ENCODE data around the gene AK9. TPM values are rescaled to one million over a fixed set of nuclear protein-coding genes. Genes with fewer than 3 reads are reported as not detected.
A peak's percentile ranks its signal among the peaks of the same experiment; 100 is the strongest.

Gene AK9
- total RNA-seq, 1 donor from 2014 or later, result 13.8 TPM

DNA sequence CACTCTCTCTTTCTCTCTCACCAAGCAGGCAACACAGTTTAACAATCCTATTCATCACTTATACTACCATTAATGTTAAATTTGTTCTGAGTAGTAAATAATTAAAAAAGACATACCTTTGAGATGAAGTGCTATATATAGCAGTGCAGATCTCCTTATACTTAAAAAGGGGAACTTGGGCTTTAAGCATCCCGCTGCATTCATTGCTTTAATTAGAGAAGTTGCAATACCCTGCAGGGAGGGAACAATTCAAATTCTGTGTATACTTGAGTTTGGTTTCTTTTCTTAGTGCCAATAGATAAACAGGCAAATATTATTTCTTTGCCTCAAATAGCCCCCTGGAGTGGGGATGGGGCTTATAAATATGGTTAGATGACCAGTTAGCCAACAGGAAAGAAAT lies 197.1 kb downstream of the AK9 start:
- intact Hi-C loops (cut with DNase I), result no loop called here
- DNase-seq (ENCODE audit: low spot score) (no peak), ATAC-seq (no peak)

DNA sequence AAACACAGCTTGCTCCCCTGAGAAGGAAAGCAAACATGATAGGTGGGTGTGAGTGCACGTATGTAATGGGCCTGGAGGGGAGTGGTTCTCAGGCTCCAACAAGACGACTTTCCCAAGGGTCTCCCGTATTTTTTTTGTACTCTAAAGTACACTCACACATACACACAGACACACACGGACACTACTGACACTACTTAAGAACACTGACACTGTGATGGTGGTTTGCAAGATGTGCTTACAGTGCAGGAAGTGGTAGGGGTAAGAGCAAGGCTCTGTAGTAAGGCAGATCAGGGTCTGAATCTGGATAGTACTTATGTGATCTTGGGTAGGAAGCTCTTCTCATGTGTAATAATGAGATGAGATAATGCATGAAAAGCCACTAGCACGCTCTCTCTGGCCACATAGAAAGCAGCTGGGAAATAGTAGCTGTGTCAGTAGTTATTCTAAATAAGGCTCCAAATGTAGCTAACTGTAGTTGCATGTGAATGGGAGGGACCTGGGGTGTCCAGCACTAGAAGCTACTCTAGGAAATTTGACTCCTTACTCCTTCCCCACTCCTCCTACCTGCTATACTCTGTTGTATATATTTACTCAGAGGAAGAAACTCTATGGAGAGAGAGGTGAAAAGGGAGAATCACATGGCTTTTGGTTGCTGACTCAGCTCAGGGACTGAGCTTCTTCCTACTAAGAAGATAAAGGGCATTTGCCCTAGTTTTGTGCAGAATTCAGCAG lies 199.6 kb downstream of the AK9 start:
- DNase-seq (ENCODE audit: low spot score) (no peak), ATAC-seq (peak; percentile 50)
- intact Hi-C loops (cut with DNase I), result no loop called here

DNA sequence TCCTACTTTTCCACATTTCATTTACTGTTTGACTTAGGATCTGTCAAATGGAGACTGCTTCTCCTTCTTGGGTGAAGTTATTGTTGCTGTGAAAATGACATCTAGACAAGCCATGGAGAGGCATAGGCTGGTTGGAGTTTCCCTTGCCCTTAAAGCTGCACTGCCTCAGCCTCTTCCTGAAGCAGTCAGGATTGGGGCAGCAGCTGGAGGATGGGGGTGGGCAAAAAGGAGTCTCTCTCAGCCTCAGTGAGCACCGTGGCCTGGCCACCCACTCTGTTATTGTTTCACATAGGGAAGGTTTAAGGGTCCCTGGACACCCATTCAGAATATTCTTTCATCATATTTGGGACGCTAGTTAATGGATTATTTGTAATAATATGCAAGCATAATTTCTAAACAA lies 200.3 kb downstream of the AK9 start:
- DNase-seq (ENCODE audit: low spot score) (no peak), ATAC-seq (peak; percentile 35)
- intact Hi-C loops (cut with DNase I), result no loop called here

DNA sequence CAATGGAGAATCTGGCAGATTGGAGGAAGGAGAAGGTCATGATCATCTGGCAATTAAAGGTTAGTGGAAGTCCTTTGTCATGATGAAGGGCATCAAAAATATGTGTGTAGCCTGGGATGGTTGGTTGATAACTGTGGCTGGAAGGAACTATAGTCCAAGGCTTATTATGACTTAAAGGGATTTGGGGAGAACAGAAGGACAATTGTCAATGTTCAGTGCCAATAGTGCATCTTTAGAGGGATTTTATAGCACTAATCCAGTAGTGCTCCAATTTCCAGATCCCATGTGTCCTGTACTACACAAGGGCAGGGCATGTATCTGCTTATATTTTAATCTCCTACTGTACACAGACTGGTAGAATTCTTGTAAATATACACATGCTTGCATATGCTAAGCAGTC lies 203.0 kb downstream of the AK9 start:
- ATAC-seq, result no peak
- intact Hi-C loops (cut with DNase I), result no loop called here
- no peak for DNase-seq (ENCODE audit: low spot score)

DNA sequence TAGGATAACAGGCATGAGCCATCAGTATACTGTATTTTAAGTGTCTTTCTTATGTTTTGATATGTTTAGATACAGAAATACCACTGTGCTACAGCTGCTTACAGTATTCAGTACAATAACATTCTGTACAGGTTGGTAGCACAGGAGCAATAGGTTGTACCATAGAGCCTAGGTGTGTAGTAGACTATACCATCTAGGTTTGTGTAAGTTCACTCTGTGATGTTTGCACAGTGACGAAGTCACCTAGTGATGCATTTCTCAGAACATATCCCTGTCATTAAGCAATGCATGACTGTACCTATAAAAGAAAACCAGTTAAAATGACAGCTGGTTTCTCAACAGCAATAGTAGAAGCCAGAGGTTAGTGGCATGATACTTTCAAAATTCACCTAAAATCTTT lies 204.9 kb downstream of the AK9 start:
- no peak for DNase-seq (ENCODE audit: low spot score)
- intact Hi-C loops (cut with DNase I), result no loop called here
- no peak for ATAC-seq

DNA sequence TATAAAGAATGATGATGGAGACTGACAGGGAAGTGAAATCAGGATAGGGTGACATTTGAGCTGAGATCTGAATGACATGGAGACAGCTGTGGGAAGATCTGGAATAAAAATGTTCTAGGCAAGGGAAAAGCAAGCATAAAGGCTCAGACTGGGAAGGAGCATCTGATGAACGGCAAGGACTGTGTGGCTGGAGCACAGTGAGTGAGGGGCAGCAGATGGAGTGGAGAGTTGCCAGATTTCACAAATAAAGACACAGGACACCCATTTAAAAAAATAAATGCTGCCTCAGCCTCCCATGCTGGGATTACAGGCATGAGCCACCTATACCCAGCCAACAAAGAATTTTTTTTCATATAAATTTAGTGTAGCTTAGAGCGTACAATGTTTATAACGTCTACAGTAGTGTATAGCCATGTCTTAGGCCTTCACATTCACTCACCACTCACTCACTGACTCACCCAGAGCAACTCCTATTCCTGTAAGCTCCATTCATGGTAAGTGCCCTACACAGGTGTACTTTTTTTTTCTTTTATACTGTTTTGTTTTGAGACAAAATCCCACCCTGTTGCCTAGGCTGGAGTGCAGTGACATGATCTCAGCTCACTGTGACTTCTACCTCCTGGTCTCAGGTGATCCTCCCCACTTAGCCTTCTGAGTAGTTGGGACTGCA lies 205.6 kb downstream of the AK9 start:
- ATAC-seq (no peak), DNase-seq (ENCODE audit: low spot score) (no peak)
- intact Hi-C loops (cut with DNase I), result no loop called here

DNA sequence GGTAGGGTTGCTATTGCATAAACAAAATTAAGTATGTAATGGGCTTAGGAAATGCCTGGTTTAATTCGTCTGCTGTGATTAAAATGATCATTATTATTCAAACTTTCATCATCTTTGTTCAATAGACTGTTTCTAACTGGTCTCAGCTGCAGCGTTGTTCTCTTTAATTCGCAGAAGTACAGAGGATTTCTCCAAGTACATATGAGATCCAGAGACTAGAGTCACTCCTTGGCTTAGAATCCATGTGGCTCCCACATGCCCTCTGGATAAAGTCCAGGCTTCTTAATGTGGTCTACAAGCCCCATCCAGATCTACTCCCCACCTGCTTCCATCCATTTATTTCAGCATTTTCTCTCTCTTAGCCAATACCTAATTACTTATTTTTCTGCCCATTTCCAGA lies 206.9 kb downstream of the AK9 start:
- DNase-seq (ENCODE audit: low spot score), result no peak
- intact Hi-C loops (cut with DNase I), result no loop called here
- ATAC-seq, result peak; percentile 48

DNA sequence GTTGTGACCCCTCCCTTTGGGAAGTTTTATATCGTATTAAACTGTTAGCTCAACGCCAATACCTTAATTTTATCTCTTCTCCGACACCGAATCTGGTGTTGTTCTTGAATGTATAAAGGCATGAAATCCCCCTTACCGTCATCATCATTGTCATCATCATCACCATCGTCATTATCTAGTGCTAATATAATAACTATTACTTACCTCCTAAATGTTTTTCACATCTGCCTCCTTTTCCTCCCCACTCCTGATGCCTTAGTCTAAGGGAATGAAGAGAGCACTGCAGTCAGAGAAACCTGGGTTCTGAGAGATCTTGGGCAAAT lies 207.3 kb downstream of the AK9 start:
- ATAC-seq (peak; percentile 21), DNase-seq (ENCODE audit: low spot score) (no peak)
- intact Hi-C loops (cut with DNase I), result no loop called here

DNA sequence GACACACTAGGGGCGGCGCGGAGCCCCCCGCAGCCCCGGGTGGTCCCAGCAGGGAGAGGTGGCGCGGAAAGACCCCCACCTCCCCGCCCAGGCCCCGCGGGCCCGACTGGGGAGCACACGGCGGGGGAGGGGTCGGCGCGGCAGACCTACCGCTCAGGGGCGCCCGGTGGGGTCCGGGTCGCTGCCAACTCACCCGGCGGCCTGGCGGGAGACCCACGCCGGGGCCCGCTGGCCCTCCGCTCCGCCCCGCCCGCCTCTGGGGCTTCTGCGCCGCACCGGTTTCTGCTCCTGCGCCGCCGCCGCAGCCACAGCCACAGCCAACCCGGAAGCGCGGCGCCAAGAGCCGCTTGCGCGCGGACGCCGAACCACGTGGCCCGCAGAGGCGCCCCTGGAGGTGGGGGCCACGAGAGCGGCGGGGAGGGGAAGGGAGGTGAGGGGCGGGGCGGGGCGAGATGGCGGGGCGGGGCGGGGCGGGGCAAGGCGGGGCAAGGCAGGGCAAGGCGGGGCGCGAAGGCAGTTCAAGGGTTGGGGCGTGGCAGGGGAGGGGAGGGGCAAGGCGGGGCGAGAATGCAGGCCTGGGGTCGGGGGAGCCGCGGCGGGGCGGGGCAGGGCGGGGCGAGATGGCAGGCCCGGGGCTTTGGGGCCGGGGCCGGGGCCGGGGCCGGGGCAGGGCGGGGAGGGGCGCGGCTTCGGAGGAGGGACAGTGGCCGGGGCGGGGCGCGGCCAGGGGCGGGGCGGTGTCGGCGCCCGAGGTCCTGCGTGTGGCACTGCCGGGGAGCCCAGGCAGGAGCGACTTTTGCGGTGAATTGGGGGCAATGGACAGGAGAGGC lies 207.9 kb downstream of the AK9 start, which contains the start of gene ZBTB24:
ZBTB24 (minus strand) TSS at position 315 of the 830 bp plus-strand sequence. CDS start 1,193 bp downstream, outside the sequence.
- intact Hi-C loops (cut with DNase I), result no loop called here
- DNase-seq (ENCODE audit: low spot score) (peak; percentile 92), ATAC-seq (peak; percentile 95)

DNA sequence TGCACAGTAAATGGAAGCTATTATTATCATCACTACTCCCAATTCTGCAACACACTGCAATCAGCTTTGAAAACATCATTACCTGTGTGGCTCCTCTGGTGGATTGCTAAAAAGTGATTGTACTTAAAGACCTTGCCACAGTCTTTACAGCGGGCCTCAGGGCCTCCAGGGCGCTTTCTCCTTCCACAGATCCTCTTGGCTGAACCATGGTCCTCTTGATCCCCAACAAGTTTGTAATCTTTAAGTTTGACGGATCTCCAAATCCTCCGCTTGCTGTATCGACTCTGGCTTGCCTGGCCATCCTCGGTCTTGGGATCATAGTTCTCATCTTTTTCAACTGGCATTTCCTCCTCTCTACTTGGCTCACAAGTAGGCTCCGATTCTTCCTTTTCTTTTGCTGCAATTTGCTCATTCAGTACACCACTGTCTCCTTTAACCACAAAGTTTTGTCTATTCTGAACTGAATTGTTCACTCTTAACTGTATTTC lies 210.0 kb downstream of the AK9 start:
- intact Hi-C loops (cut with DNase I), result no loop called here
- DNase-seq (ENCODE audit: low spot score) (no peak), ATAC-seq (no peak)

DNA sequence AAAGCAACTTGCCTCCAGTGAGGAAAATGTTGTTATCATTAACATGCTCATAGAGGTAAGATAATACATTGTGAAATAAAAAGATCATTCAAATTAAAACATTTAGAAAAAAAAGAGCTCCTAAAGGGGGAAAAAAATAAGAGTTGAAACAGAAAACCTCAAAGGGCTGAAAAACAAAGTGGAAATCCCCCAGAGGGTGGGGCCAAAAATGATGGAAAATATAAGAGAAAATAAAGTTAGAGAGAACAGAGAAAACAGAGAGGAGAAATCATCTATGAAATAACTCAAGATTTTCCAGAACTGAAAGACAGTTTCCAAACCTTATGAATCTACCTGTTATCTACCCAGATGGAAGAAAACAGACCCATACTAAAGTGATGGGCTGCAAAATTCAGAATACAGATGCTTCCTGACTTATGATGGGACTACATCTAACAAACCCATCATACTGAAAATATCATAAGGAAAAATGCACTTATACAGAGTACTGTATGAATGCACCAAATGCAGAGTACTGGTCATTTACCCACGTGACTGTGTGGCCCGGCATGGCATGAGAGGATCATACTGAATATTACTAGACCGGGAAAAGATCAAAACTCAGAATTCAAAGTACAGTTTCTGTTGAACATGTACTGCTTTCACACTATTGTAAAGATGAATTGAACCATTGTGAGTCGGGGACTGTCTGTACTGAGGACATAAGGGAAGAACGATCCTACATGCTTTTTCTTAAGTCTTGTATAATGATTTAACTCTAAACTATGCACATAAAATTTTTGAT lies 212.0 kb downstream of the AK9 start:
- DNase-seq (ENCODE audit: low spot score) (no peak), ATAC-seq (no peak)
- intact Hi-C loops (cut with DNase I), result no loop called here

DNA sequence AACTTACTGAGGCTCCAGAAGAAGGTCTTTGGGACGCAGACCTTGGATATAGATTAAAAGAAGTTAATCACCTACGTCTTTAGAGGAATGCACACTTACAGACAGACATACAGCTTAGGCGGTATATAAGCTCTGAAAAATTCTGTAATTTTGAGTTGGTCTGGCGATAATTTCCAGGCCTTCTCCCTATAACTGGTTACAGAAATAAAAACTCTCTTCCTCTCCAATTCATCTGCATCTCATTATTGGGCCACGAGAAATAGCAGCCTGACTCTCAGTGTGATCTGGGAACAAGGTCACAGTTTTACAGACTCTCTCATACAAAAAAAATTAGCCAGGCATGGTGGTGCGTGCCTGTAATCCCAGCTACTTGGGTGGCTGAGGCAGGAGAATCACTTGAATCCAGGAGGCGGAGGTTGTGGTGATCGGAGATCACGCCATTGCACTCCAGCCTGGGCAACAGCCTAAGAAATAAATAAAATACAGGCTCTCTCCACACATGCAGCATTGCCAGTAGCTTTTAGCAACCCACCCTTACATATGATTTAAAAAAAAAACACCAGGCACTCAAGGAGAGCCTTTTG lies 212.7 kb downstream of the AK9 start:
- ATAC-seq (no peak), DNase-seq (ENCODE audit: low spot score) (no peak)
- intact Hi-C loops (cut with DNase I), result no loop called here

DNA sequence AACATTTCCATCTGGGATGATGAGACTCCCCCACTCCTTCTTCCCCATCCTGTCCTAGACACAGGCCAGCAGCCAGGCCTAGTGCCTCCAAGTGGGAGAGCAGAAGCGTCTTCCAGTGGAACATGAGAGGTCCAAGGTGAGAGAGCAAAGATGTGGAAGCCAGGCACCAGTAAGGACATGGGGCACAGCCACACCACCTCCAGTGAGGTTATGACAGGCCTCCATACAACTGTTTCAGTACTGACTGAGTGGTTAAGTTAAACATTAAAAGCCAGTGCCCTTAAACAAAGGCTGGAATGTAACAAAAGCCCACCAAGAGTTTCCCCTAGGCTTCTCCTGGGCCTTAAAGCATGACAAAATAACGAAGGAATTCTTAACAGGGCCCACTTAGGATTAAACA lies 213.3 kb downstream of the AK9 start:
- no peak for ATAC-seq
- no peak for DNase-seq (ENCODE audit: low spot score)

DNA sequence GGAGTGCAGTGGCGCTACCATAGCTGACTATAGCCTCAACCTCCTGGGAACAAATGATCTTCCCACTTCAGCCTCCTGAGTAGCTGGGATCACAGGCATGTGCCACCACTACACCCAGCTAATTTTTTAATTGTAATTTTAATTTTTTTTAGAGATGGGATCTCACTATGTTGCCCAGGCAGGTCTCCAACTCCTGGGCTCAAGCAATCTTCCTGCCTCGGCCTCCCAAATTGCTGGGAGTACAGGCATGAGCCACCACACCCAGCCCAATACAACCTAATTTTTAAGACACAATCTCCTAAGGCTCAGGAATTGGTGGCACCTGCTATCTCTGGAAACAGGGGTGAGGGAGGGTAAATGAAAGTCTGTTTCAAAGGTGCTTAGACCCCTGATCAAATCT lies 213.8 kb downstream of the AK9 start:
- ATAC-seq (no peak), DNase-seq (ENCODE audit: low spot score) (no peak)
- intact Hi-C loops (cut with DNase I), result no loop called here

More for the DNA sequence above, 213.3 kb downstream of the AK9 start:
- intact Hi-C loops (cut with DNase I), result no loop called here

DNA sequence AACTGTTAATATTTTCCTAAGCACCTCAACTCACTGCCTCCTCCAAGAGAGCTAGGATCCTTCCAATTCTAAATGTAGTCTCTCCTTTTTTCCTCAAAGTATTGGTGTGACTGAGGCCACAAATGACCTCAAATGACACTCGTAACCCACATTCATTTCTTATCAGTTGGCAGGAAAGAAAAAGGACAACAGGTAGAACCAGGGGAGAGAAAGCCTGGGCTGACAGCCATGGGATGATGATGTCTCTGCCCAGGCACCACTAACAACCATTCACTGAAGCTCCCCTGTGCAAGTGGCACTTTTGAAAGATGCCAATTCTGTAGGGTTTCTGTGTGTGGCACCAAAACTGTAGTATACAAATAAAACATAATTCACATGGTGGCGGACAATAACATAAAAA lies 215.4 kb downstream of the AK9 start:
- no peak for ATAC-seq
- DNase-seq (ENCODE audit: low spot score), result no peak
- intact Hi-C loops (cut with DNase I), result no loop called here

DNA sequence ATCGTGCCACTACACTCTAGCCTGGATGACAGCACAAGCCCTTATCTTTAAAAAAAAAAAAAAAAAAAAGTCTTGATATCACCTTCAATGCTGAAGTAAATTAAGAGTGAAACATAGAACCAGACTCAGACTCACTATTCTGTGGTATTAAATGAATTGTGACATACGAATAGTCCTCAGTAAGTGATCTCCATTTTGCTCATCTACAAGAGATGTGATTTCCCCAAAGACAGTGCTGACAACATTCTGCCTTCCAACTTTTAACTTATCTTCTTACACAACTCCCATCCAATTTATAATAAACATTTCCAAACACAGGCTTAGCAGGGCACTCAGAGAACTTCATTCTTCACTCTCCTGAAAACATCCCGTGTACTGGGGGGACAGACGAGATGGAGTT lies 216.0 kb downstream of the AK9 start:
- intact Hi-C loops (cut with DNase I), result no loop called here
- no peak for ATAC-seq
- DNase-seq (ENCODE audit: low spot score), result no peak

DNA sequence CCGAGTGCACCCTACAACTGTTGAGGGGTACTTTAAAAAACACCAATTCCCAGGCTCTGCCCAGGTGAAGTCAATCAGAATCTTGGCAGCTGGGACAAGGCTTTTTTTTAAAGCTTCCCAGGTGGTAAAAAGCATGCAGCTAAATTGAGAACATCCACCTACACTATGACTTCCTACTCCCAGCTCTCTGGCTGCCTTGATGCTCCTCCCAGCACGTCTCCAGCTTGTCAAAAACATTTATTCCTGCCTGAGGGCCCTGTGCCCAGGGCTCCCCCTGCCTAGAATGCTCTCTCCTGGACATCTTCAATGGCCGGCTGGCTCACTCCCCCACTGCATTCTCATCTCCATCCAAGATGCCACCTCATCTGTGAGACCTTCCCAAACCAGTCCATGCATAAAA lies 217.9 kb downstream of the AK9 start:
- ATAC-seq (no peak), DNase-seq (ENCODE audit: low spot score) (no peak)
- intact Hi-C loops (cut with DNase I), result no loop called here

DNA sequence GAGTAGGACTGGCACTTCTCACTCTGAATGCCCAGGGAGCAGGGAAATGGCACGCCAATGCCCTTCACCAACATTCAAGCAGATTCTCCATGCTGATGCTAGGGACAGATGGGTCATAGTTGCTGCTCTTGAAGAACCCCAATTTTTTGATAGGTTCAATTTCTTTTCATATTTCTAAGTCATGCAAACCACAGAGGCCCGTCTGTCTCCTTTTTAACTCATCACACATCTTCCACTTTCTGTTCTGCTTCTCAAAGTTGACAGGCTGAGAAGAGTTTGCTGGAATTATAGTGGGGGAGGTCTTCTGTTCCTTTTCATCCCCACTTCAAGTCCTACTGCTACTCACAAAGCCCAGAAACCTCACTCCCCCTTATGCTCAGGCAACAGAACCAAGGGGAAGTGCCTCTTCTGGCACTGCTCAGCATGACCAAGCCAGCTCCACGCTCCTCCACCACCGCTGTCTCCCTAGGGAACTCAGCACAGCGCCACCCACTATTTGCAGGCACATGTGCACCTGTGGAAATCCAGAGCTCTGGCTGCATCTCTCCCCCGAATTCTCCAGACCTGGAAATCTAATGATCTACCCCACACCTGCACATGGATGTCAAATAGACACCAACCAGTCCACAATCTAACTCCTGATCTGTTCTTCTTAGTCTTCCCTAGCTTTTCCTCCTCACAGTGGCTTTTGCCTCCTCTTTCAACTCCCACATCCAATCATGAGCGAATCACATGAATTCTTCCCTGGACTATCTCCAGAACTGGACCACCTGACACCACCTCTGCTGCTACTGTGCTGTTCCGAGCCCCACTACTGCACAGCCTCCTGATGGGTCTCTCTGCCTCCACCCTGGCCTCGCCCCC lies 218.6 kb downstream of the AK9 start:
- ATAC-seq (no peak), DNase-seq (ENCODE audit: low spot score) (no peak)
- intact Hi-C loops (cut with DNase I), result no loop called here
